Thyroid gland (tissue), 4 donors: ENCODE results near the gene MYRFL. TPM values are rescaled to one million over a fixed set of nuclear protein-coding genes. Genes with fewer than 3 reads are reported as not detected.

Experiments used
- DNase-seq, 2 donors: peaks; one replicate each; pipeline ENCODE4 v3.0.0-alpha.2; 2019
- H3K27ac ChIP-seq, 3 donors: fragments of 200-600 bp; sonication (generic); 1 replicate in 2 of 3; 2 replicates in 1 of 3; pipeline ENCODE4 v1.5.1; 2016 to 2019; ENCODE audit warnings: mild to moderate bottlenecking in 1 of 3, moderate library complexity in 1 of 3
- H3K27me3 ChIP-seq: fragments of 200-600 bp; sonication (generic); one replicate; pipeline ENCODE4 v1.5.1; 2019
- H3K36me3 ChIP-seq, 2 donors: fragments of 200-600 bp; sonication (generic); one replicate each; pipeline ENCODE4 v1.5.1; 2016 to 2019
- H3K4me1 ChIP-seq, 2 donors: fragments of 200-600 bp; sonication (generic); one replicate each; pipeline ENCODE4 v1.5.1; 2017 to 2019
- H3K4me3 ChIP-seq, 3 donors: fragments of 200-600 bp; sonication (generic); replicated peaks in 1 of 3; 1 replicate in 2 of 3; 2 replicates in 1 of 3; pipeline ENCODE4 v1.5.1; 2016; ENCODE audit warnings: mild to moderate bottlenecking in 1 of 3
- H3K9me3 ChIP-seq: fragments of 200-600 bp; sonication (generic); one replicate; pipeline ENCODE4 v1.5.1; 2017
- POLR2A ChIP-seq, 2 donors: fragments of 450-650 bp; IDR thresholded peaks; one replicate each; pipeline ENCODE4 v1.6.1; 2017; ENCODE audit warnings: antibody characterized with exemption in 2 of 2, mild to moderate bottlenecking in 2 of 2, moderate library complexity in 1 of 2
- WGBS, 2 donors: methylation state at CpG; one replicate each; pipeline ENCODE4 v1.1.5; 2017; 5-methylcytosine and 5-hydroxymethylcytosine counted together
- intact Hi-C: fragments of 100-400 bp; cut with DNase I; formaldehyde crosslinking; loops from one replicate; pipeline ENCODE4 v1.15.1; 2023
- total RNA-seq, 4 donors: library from RNA; depleted of rRNA; stranded (reverse); fragments of >200 nt; gene quantifications; one replicate each; pipeline ENCODE4 v1.2.3, GENCODE V29; 2016
- TF ChIP-seq, protein P1 (sequence below), 6 experiments: fragments of 200-600 bp in 3 of 6; fragments of 450-650 bp in 3 of 6; sonication (generic) in 3 of 6; IDR thresholded peaks; one replicate each; pipeline ENCODE4 v1.5.1; 2016 to 2019; ENCODE audit warnings: antibody characterized with exemption in 6 of 6, mild to moderate bottlenecking in 2 of 6, inconsistent platforms in 1 of 6, moderate library complexity in 1 of 6

MYRFL gene
- total RNA-seq, 4 donors from 2014 or later: 0.40 TPM; not detected in 3

DNA sequence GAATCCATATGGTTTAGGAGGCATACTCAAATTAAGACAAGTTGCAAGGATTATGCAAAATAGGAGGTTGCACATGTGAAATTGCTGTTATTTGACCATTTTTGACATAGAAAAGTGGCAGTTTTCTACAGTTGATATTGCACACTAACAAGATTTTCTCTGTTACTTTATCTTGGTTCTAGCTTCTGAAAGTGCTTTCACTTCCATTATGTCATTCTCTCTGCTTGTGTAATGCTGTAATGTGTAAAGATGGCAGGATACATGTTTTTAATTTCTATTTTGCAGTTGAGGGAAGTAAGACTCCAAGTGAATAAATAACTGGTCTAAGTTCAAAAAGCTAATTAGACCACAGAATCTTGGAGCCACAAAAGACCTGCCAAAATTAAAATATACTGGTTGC is 60.6 kb downstream of the MYRFL start:
- H3K4me3 ChIP-seq: no peak overlapping the region
- H3K27me3 ChIP-seq: no peaks in the 10 kb centered on the region
- H3K9me3 ChIP-seq: no peaks in the 10 kb centered on the region
- no peaks in the 10 kb centered on the region for H3K36me3 ChIP-seq
- H3K4me1 ChIP-seq: peaks cover 10 to 15% of the 10 kb centered on the region in 2 donors
- intact Hi-C loops: no loop called here
- no peak for DNase-seq
- no peak overlapping the region for H3K27ac ChIP-seq
- TF ChIP-seq, protein P1, sequence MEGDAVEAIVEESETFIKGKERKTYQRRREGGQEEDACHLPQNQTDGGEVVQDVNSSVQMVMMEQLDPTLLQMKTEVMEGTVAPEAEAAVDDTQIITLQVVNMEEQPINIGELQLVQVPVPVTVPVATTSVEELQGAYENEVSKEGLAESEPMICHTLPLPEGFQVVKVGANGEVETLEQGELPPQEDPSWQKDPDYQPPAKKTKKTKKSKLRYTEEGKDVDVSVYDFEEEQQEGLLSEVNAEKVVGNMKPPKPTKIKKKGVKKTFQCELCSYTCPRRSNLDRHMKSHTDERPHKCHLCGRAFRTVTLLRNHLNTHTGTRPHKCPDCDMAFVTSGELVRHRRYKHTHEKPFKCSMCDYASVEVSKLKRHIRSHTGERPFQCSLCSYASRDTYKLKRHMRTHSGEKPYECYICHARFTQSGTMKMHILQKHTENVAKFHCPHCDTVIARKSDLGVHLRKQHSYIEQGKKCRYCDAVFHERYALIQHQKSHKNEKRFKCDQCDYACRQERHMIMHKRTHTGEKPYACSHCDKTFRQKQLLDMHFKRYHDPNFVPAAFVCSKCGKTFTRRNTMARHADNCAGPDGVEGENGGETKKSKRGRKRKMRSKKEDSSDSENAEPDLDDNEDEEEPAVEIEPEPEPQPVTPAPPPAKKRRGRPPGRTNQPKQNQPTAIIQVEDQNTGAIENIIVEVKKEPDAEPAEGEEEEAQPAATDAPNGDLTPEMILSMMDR (IDR thresholded peaks at IDR 0.05): no peak
- TF ChIP-seq POLR2A (IDR thresholded peaks at IDR 0.05): no peak

- WGBS, 2 donors: 77 to 83% methylated on average over 5 of the region's 5 CpGs
- H3K9me3 ChIP-seq: no peaks in the 10 kb centered on the region
- DNase-seq: no peak
- intact Hi-C loops: no loop called here
- H3K4me1 ChIP-seq: peaks cover 10 to 15% of the 10 kb centered on the region in 2 donors
- no peaks in the 10 kb centered on the region for H3K36me3 ChIP-seq
- no peaks in the 10 kb centered on the region for H3K27me3 ChIP-seq
- no peak overlapping the region for H3K4me3 ChIP-seq
- H3K27ac ChIP-seq: no peak overlapping the region
- TF ChIP-seq, protein P1 (IDR thresholded peaks at IDR 0.05): no peak
- no peak for TF ChIP-seq POLR2A (IDR thresholded peaks at IDR 0.05)
These were observed 61.1 kb downstream of the MYRFL start for GRCh38 chr12:69886109-69886508.

GRCh38 chr12:69886715-69887114 is 61.7 kb downstream of the MYRFL start:
- Histone ChIP-seq H3K4me3 (no peak overlapping the region), H3K9me3 (no peaks in the 10 kb centered on the region), H3K27ac (no peak overlapping the region), H3K4me1 (peaks cover 10 to 15% of the 10 kb centered on the region in 2 donors), H3K36me3 (no peaks in the 10 kb centered on the region), H3K27me3 (no peaks in the 10 kb centered on the region)
- 79 to 100% methylated on average over 2 of the region's 2 CpGs for WGBS, 2 donors
- TF ChIP-seq, protein P1 (IDR thresholded peaks at IDR 0.05): no peak
- TF ChIP-seq POLR2A (IDR thresholded peaks at IDR 0.05): no peak
- DNase-seq: peak; percentile 11 to 36
- intact Hi-C loops: no loop called here

- Histone ChIP-seq H3K4me3 (no peak overlapping the region), H3K27ac (no peak overlapping the region), H3K36me3 (no peaks in the 10 kb centered on the region), H3K4me1 (peaks cover 10 to 15% of the 10 kb centered on the region in 2 donors), H3K27me3 (no peaks in the 10 kb centered on the region), H3K9me3 (no peaks in the 10 kb centered on the region)
- 95 to 96% methylated on average over 1 of the region's 1 CpG for WGBS, 2 donors
- no peak for DNase-seq
- intact Hi-C loops: no loop called here
- TF ChIP-seq, protein P1 (IDR thresholded peaks at IDR 0.05): no peak
- TF ChIP-seq POLR2A (IDR thresholded peaks at IDR 0.05): no peak
These were observed 63.9 kb downstream of the MYRFL start for GRCh38 chr12:69888901-69889300.

DNA sequence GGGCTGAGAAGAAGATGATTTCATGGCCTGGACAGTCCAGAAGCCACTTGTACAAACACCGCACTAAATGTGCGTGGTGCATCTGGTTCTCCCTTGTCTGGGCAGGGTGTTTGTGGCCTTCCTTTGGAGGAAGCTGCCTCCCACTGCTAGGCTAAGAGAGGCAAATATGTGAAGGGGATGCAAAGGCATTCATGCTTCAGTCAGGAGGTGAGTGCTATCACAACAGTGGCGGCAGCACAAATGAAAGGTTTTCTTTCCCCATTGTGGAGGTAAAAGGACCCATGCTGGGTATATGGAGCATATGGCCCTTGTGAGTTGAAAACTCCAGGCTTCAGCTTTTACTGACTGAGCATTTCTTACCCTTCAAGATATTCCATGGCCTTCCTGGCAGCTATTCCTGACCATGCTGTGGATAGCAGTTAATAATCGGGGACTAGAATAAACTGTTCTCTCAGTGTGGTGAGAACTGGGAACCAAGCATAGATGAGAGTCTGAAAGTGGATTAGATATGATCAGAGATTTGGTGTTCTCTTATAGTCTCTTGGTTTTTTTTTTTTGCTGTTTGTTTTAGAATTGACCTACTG is 69.9 kb downstream of the MYRFL start:
- Histone ChIP-seq H3K4me1 (no peaks in the 10 kb centered on the region), H3K4me3 (no peak overlapping the region), H3K9me3 (no peaks in the 10 kb centered on the region), H3K36me3 (no peaks in the 10 kb centered on the region), H3K27ac (no peak overlapping the region), H3K27me3 (no peaks in the 10 kb centered on the region)
- 83 to 90% methylated on average over 4 of the region's 4 CpGs for WGBS, 2 donors
- intact Hi-C loops: loop anchor here (10.0 kb wide), 1 partner anchor 840 kb away; no protein-coding TSS in a partner anchor
- TF ChIP-seq, protein P1 (IDR thresholded peaks at IDR 0.05): no peak
- no peak for TF ChIP-seq POLR2A (IDR thresholded peaks at IDR 0.05)
- no peak for DNase-seq
